ENCODE measurements around the gene PFKL. TPM values are rescaled to one million over a fixed set of nuclear protein-coding genes. Genes with fewer than 3 reads are reported as not detected.

The PFKL gene
- total RNA-seq, 1 experiment from 2014 or later = 140 TPM

DNA sequence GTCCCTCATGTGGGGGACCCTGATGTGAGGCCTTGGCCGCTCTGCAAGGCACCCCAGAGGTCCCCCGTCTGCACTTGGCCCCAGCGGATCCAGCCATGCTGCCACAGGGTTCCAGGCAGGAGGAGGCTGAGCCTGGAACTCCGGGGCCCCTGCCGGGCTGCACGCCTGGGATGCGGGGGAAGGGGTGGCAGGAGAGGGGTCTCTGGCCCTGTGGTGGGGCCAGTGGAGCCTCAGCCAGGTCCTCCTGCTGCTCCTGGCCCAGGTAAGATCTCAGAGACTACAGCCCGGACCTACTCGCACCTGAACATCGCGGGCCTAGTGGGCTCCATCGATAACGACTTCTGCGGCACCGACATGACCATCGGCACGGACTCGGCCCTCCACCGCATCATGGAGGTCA lies 12.9 kb downstream of the PFKL start:
- H3K9me3 ChIP-seq = no peaks in the 10 kb centered on the region
- H3K36me3 Mint-ChIP-seq (ENCODE audit: insufficient read depth, unreplicated experiment) = peaks cover 30% of the 10 kb centered on the region
- H3K27ac Mint-ChIP-seq (ENCODE audit: unreplicated experiment) = no peak overlapping the region
- TF ChIP-seq, protein P1, sequence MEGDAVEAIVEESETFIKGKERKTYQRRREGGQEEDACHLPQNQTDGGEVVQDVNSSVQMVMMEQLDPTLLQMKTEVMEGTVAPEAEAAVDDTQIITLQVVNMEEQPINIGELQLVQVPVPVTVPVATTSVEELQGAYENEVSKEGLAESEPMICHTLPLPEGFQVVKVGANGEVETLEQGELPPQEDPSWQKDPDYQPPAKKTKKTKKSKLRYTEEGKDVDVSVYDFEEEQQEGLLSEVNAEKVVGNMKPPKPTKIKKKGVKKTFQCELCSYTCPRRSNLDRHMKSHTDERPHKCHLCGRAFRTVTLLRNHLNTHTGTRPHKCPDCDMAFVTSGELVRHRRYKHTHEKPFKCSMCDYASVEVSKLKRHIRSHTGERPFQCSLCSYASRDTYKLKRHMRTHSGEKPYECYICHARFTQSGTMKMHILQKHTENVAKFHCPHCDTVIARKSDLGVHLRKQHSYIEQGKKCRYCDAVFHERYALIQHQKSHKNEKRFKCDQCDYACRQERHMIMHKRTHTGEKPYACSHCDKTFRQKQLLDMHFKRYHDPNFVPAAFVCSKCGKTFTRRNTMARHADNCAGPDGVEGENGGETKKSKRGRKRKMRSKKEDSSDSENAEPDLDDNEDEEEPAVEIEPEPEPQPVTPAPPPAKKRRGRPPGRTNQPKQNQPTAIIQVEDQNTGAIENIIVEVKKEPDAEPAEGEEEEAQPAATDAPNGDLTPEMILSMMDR (IDR thresholded peaks at IDR 0.05; ENCODE audit: insufficient read depth in 1 of 2, low read depth in 1 of 2, low read length in 1 of 2, severe bottlenecking in 1 of 2, unreplicated experiment in 1 of 2) = no peak
- CTCF ChIA-PET = no interaction called here
- no peaks in the 10 kb centered on the region for H3K4me1 Mint-ChIP-seq (ENCODE audit: low read depth, unreplicated experiment)
- H3K4me3 ChIP-seq (ENCODE audit: low read depth, low read length) = no peak overlapping the region
- H3K27me3 Mint-ChIP-seq (ENCODE audit: insufficient read depth, unreplicated experiment) = no peaks in the 10 kb centered on the region
- H3K4me3 Mint-ChIP-seq (ENCODE audit: unreplicated experiment) = no peak overlapping the region
- intact Hi-C loops (cut with micrococcal nuclease; ENCODE audit: unreplicated experiment) = no loop called here
- no TSS peak for BruUV-seq (replicated peaks)
- no peaks in the 10 kb centered on the region for H3K4me1 ChIP-seq
- no peaks in the 10 kb centered on the region for H3K36me3 ChIP-seq (ENCODE audit: control insufficient read depth, insufficient read depth, low read length)
- no peaks in the 10 kb centered on the region for H3K27me3 ChIP-seq (replicated peaks; ENCODE audit: control insufficient read depth, insufficient read depth, low read length)
- POLR2A ChIA-PET = no interaction called here
- no peaks in the 10 kb centered on the region for H3K9me3 Mint-ChIP-seq (ENCODE audit: unreplicated experiment)
- no peak for DNase-seq

DNA sequence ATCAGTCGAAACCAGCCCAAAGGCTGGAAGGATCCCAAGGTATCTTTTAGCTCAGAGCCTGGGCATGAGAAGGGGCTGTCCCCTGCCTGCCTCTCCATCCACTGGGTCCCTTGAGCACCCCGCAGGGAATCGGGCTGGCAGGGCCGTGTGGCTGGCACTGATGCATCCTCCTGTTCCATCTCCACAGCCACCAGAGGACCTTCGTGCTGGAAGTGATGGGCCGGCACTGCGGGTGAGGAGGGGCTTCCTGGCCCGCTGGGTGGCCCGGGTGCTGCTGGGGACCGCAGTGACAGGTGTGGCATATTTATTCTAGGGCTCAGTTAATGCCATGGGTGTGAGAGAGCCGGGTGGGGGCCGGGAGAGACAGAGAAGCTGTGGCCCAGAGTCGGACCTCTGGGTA lies 13.6 kb downstream of the PFKL start:
- no peak for DNase-seq
- TF ChIP-seq, protein P1 (IDR thresholded peaks at IDR 0.05; ENCODE audit: insufficient read depth in 1 of 2, low read depth in 1 of 2, low read length in 1 of 2, severe bottlenecking in 1 of 2, unreplicated experiment in 1 of 2) = no peak
- Mint-ChIP-seq H3K27me3 (ENCODE audit: insufficient read depth, unreplicated experiment) (no peaks in the 10 kb centered on the region), H3K4me1 (ENCODE audit: low read depth, unreplicated experiment) (no peaks in the 10 kb centered on the region), H3K9me3 (ENCODE audit: unreplicated experiment) (no peaks in the 10 kb centered on the region), H3K4me3 (ENCODE audit: unreplicated experiment) (no peak overlapping the region), H3K27ac (ENCODE audit: unreplicated experiment) (no peak overlapping the region), H3K36me3 (ENCODE audit: insufficient read depth, unreplicated experiment) (peaks cover 25% of the 10 kb centered on the region)
- POLR2A ChIA-PET = no interaction called here
- no peaks in the 10 kb centered on the region for H3K36me3 ChIP-seq (ENCODE audit: control insufficient read depth, insufficient read depth, low read length)
- CTCF ChIA-PET = no interaction called here
- H3K4me1 ChIP-seq = no peaks in the 10 kb centered on the region
- H3K27me3 ChIP-seq (replicated peaks; ENCODE audit: control insufficient read depth, insufficient read depth, low read length) = no peaks in the 10 kb centered on the region
- intact Hi-C loops (cut with micrococcal nuclease; ENCODE audit: unreplicated experiment) = no loop called here
- BruUV-seq (replicated peaks) = no TSS peak
- H3K4me3 ChIP-seq (ENCODE audit: low read depth, low read length) = no peak overlapping the region
- H3K9me3 ChIP-seq = no peaks in the 10 kb centered on the region

DNA sequence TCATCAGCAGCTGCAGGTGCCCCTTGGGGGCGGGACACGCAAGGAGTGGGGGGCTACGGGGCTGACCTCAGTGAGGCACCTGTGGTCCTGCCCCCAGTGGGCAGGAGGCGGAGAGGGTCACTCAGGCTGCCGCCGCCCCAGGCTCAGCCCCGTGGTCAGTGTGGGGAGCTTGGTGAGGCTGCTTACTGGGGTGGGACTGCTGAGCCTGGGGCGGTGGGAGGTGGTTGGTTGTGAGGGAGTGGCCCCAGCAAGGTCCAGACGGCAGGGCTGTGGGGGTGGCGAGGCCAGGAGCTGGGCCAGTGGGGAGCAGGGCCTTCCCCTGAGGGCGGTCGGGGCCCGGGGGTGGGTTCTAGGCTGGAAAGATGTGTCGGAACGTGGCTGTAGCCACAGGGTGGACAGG lies 14.3 kb downstream of the PFKL start:
- Histone ChIP-seq H3K4me3 (ENCODE audit: low read depth, low read length) (no peak overlapping the region), H3K4me1 (no peaks in the 10 kb centered on the region), H3K9me3 (no peaks in the 10 kb centered on the region), H3K27me3 (replicated peaks; ENCODE audit: control insufficient read depth, insufficient read depth, low read length) (no peaks in the 10 kb centered on the region), H3K36me3 (ENCODE audit: control insufficient read depth, insufficient read depth, low read length) (no peaks in the 10 kb centered on the region)
- intact Hi-C loops (cut with micrococcal nuclease; ENCODE audit: unreplicated experiment) = no loop called here
- Mint-ChIP-seq H3K4me1 (ENCODE audit: low read depth, unreplicated experiment) (no peaks in the 10 kb centered on the region), H3K36me3 (ENCODE audit: insufficient read depth, unreplicated experiment) (peaks cover 32% of the 10 kb centered on the region), H3K27ac (ENCODE audit: unreplicated experiment) (no peak overlapping the region), H3K27me3 (ENCODE audit: insufficient read depth, unreplicated experiment) (no peaks in the 10 kb centered on the region), H3K9me3 (ENCODE audit: unreplicated experiment) (no peaks in the 10 kb centered on the region), H3K4me3 (ENCODE audit: unreplicated experiment) (no peak overlapping the region)
- no TSS peak for BruUV-seq (replicated peaks)
- DNase-seq = no peak
- TF ChIP-seq, protein P1 (IDR thresholded peaks at IDR 0.05; ENCODE audit: insufficient read depth in 1 of 2, low read depth in 1 of 2, low read length in 1 of 2, severe bottlenecking in 1 of 2, unreplicated experiment in 1 of 2) = no peak
- POLR2A ChIA-PET = no interaction called here
- CTCF ChIA-PET = no interaction called here

Data from Caco-2 (cell line).